HEK293T (cell line): ENCODE measurements around the gene ACCSL.

ENCODE experiments used
- CTCF ChIA-PET: fragments of 350-600 bp; formaldehyde crosslinking; extraction: SDS; loops from one replicate; lab custom pipeline; 2021; ENCODE audit warnings: antibody characterized with exemption, inconsistent platforms; lab: Yijun Ruan, JAX
- POLR2A ChIA-PET: fragments of 350-600 bp; formaldehyde crosslinking; extraction: SDS; loops from one replicate; lab custom pipeline; 2020; ENCODE audit warnings: antibody characterized with exemption, inconsistent platforms; lab: Yijun Ruan, JAX
- DNase-seq: peaks from one replicate; pipeline ENCODE4 v3.0.0; 2012; ENCODE audit warnings: mixed read lengths; ENCODE audit errors: extremely low spot score
- ARNT ChIP-seq: fragments of 450-650 bp; IDR thresholded peaks from 2 replicates; pipeline ENCODE4 v1.6.1; 2017; ENCODE audit warnings: mild to moderate bottlenecking
- BHLHE40 ChIP-seq: fragments of 450-650 bp; IDR thresholded peaks from 2 replicates; pipeline ENCODE4 v1.6.1; 2016; ENCODE audit warnings: mild to moderate bottlenecking, moderate library complexity, borderline replicate concordance
- CTBP1 ChIP-seq: fragments of 450-650 bp; IDR thresholded peaks from 2 replicates; pipeline ENCODE4 v1.6.1; 2016; ENCODE audit warnings: borderline replicate concordance
- ELF4 ChIP-seq: fragments of 450-650 bp; IDR thresholded peaks from 2 replicates; pipeline ENCODE4 v1.6.1; 2017; ENCODE audit warnings: antibody characterized with exemption
- FOXA1 ChIP-seq: fragments of 450-650 bp; IDR thresholded peaks from 2 replicates; pipeline ENCODE4 v1.6.1; 2016; ENCODE audit warnings: mild to moderate bottlenecking
- FOXK2 ChIP-seq: fragments of 450-650 bp; IDR thresholded peaks from 2 replicates; pipeline ENCODE4 v1.6.1; 2016; ENCODE audit warnings: mild to moderate bottlenecking
- FOXM1 ChIP-seq: fragments of 450-650 bp; IDR thresholded peaks from 2 replicates; pipeline ENCODE4 v1.6.1; 2017; ENCODE audit warnings: mild to moderate bottlenecking, borderline replicate concordance
- HDGF ChIP-seq: fragments of 450-650 bp; IDR thresholded peaks from 2 replicates; pipeline ENCODE4 v1.6.1; 2017; ENCODE audit warnings: antibody characterized with exemption, borderline replicate concordance
- L3MBTL2 ChIP-seq: fragments of 450-650 bp; conservative IDR thresholded peaks from 2 replicates; pipeline ENCODE4 v1.6.1; 2016; ENCODE audit warnings: mild to moderate bottlenecking
- LEF1 ChIP-seq: fragments of 450-650 bp; IDR thresholded peaks from 2 replicates; pipeline ENCODE4 v1.6.1; 2017; ENCODE audit warnings: mild to moderate bottlenecking, borderline replicate concordance
- NFRKB ChIP-seq: fragments of 450-650 bp; IDR thresholded peaks from 2 replicates; pipeline ENCODE4 v1.6.1; 2016; ENCODE audit warnings: mild to moderate bottlenecking, moderate library complexity
- PKNOX1 ChIP-seq: fragments of 450-650 bp; IDR thresholded peaks from 2 replicates; pipeline ENCODE4 v1.6.1; 2016
- SP1 ChIP-seq: fragments of 450-650 bp; IDR thresholded peaks from 2 replicates; pipeline ENCODE4 v1.6.1; 2017
- SUZ12 ChIP-seq: fragments of 450-650 bp; IDR thresholded peaks from 2 replicates; pipeline ENCODE4 v1.6.1; 2016; ENCODE audit warnings: mild to moderate bottlenecking
- TARDBP ChIP-seq: fragments of 450-650 bp; IDR thresholded peaks from 2 replicates; pipeline ENCODE4 v1.6.1; 2016
- ZNF384 ChIP-seq: fragments of 450-650 bp; IDR thresholded peaks from 2 replicates; pipeline ENCODE4 v1.6.1; 2016

ACCSL gene

DNA sequence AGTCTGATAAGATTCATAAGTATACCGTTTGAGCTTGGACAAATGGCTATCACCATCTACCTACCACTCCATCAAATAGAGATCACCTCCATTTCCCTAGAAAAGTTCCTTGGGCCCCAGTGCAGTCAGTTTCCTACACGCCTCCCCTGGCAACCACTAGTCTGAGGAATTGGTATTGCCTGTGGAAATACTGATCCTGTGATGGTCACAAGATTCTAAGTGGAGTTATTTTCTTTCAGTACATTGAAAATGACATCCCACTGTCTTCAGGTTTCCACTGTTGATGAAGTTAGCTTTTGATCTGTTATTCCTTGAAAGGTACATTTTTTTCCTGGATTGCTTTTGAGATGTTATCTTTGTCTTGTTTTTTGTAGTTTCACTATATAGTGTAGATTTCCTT, 4.6 kb upstream of the ACCSL start:
- TF ChIP-seq ELF4, result no peak
- no peak for TF ChIP-seq FOXM1
- no peak for TF ChIP-seq SP1
- no peak for TF ChIP-seq FOXK2
- TF ChIP-seq SUZ12, result no peak
- no peak for TF ChIP-seq LEF1
- no peak for TF ChIP-seq CTBP1
- TF ChIP-seq ARNT, result no peak
- no peak for TF ChIP-seq ZNF384
- ChIA-PET CTCF (interaction anchor here (0.7 kb wide), 1 partner anchor 153 kb away, joined by 4 read pairs; no protein-coding TSS in a partner anchor), POLR2A (no interaction called here)
- no peak for DNase-seq

DNA sequence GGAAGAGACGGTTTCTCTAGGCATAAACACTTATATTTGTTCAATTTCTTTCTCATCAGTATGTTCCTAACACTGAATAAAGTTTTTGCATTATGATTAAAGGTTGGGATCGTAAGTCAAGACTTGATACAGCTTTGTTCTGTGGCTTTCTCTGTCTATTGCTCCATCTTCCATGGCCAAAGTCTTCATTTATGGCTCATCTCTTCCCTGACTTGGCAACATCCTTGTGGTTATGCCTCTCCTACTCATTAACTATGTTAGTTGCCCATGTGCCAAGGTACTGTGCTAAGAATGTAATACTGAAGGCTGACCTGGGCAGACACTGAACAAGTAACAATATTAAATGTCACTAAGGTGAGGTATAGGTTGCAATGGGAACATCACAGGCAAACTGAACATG, 1.6 kb upstream of the ACCSL start:
- TF ChIP-seq L3MBTL2 (no peak), LEF1 (no peak), HDGF (no peak), FOXK2 (no peak), ARNT (no peak)
- DNase-seq, result no peak
- POLR2A ChIA-PET, result no interaction called here
- CTCF ChIA-PET, result no interaction called here

GRCh38 chr11:44047298-44047697, 483 bp upstream of the ACCSL start:
- no peak for TF ChIP-seq FOXK2
- TF ChIP-seq L3MBTL2, result no peak
- no peak for TF ChIP-seq PKNOX1
- TF ChIP-seq SUZ12, result no peak
- TF ChIP-seq HDGF, result no peak
- no peak for TF ChIP-seq ELF4
- no peak for TF ChIP-seq TARDBP
- no peak for TF ChIP-seq BHLHE40
- no peak for TF ChIP-seq NFRKB
- no peak for TF ChIP-seq SP1
- POLR2A ChIA-PET, result no interaction called here
- CTCF ChIA-PET, result no interaction called here
- DNase-seq, result no peak

GRCh38 chr11:44049832-44050231, 2.1 kb downstream of the ACCSL start:
- no peak for DNase-seq
- TF ChIP-seq LEF1, result no peak
- POLR2A ChIA-PET, result no interaction called here
- CTCF ChIA-PET, result no interaction called here

DNA sequence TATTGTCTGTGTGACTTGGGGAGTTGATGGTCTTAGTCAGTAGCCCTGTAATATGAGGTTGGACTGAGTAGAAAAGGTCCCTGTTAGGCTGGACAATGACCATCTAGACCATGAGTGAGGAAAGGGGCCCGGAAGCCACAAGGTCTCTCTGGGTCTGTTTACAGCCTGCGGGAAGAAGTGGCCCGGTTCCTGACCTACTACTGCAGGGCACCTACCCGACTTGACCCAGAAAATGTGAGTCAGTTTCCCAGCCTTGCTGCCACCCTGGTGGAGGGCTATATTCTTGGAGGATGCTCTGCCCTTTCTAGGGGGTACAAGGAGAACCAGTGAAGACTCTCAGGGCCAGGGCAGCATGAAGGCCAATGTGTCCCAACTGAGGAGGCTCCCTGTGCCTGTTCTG, 3.4 kb downstream of the ACCSL start:
- CTCF ChIA-PET, result no interaction called here
- POLR2A ChIA-PET, result no interaction called here
- TF ChIP-seq FOXK2 (no peak), FOXA1 (no peak), ELF4 (no peak), PKNOX1 (no peak), HDGF (no peak), CTBP1 (no peak), SUZ12 (no peak), ZNF384 (no peak)
- DNase-seq, result no peak

- TF ChIP-seq NFRKB (no peak), FOXK2 (no peak), L3MBTL2 (no peak), TARDBP (no peak), ZNF384 (no peak), FOXA1 (no peak), FOXM1 (no peak), PKNOX1 (no peak)
- ChIA-PET POLR2A (interaction anchor here (1.6 kb wide), 1 partner anchor 9 kb away, joined by 5 read pairs; the partner anchor contains the start of gene ACCS), CTCF (interaction anchor here (0.6 kb wide), 1 partner anchor 19 kb away, joined by 3 read pairs; no protein-coding TSS in a partner anchor)
- DNase-seq, result no peak
Measured at GRCh38 chr11:44057340-44057739, 9.6 kb downstream of the ACCSL start.

- POLR2A ChIA-PET, result interaction anchor here (0.8 kb wide), 1 partner anchor 116 kb away, joined by 3 read pairs; no protein-coding TSS in a partner anchor
- CTCF ChIA-PET, result no interaction called here
- no peak for DNase-seq
- no peak for TF ChIP-seq FOXM1
- TF ChIP-seq SP1, result no peak
- TF ChIP-seq LEF1, result no peak
- no peak for TF ChIP-seq TARDBP
- no peak for TF ChIP-seq FOXA1
- TF ChIP-seq CTBP1, result no peak
- no peak for TF ChIP-seq ARNT
- no peak for TF ChIP-seq ZNF384
- no peak for TF ChIP-seq NFRKB
- no peak for TF ChIP-seq ELF4
- TF ChIP-seq BHLHE40, result no peak
- no peak for TF ChIP-seq PKNOX1
- TF ChIP-seq FOXK2, result no peak
- TF ChIP-seq HDGF, result no peak
- no peak for TF ChIP-seq SUZ12
- no peak for TF ChIP-seq L3MBTL2
Measured at GRCh38 chr11:44058275-44058674, 10.5 kb downstream of the ACCSL start.
